SK-N-MC (cell line): Measurements from ENCODE around the gene JADE3.

ENCODE experiments used
- DNase-seq: peaks from one replicate; pipeline ENCODE4 v3.0.0-alpha.2; 2011; ENCODE audit warnings: low read depth, low spot score
- H3K27ac ChIP-seq: fragments of 200-600 bp; sonication (generic); 2 replicates; pipeline ENCODE4 v1.5.1; 2016; ENCODE audit warnings: mixed run types
- H3K36me3 ChIP-seq: fragments of 200-600 bp; sonication (generic); 2 replicates; pipeline ENCODE4 v1.6.1; 2017; ENCODE audit warnings: antibody characterized with exemption, low read length, mixed read lengths; ENCODE audit not compliant: insufficient read depth
- H3K4me3 ChIP-seq: fragments of 200-600 bp; sonication (generic); 2 replicates; pipeline ENCODE4 v1.5.1; 2016
- H3K9ac ChIP-seq: fragments of 200-600 bp; sonication (generic); 2 replicates; pipeline ENCODE4 v1.8.0; 2017; ENCODE audit warnings: mixed run types, mixed read lengths; ENCODE audit not compliant: insufficient read length
- H3K9me3 ChIP-seq: fragments of 200-600 bp; sonication (generic); 2 replicates; pipeline ENCODE4 v1.6.1; 2017; ENCODE audit warnings: low read depth, mild to moderate bottlenecking, antibody characterized with exemption, low read length, moderate library complexity, mixed read lengths
- EZH2 ChIP-seq: fragments of 200-600 bp; sonication (generic); IDR thresholded peaks from one replicate; pipeline ENCODE4 v1.6.1; 2017; ENCODE audit warnings: antibody characterized with exemption
- FOXP2 ChIP-seq: optimal IDR thresholded peaks from 2 replicates; pipeline ENCODE3; 2011; ENCODE audit warnings: mild to moderate bottlenecking, moderate library complexity; ENCODE audit not compliant: insufficient read depth; ENCODE audit errors: extremely low read length, control extremely low read depth
- POLR2AphosphoS5 ChIP-seq: IDR thresholded peaks from 2 replicates; pipeline ENCODE4 v1.6.1; 2012; ENCODE audit warnings: mild to moderate bottlenecking, low read depth, low read length, borderline replicate concordance

Gene JADE3

GRCh38 chrX:47078129-47079043 lies 166.2 kb downstream of the JADE3 start, which contains the start of gene RGN:
Gene RGN (plus strand): TSS chrX:47078443. CDS start chrX:47081145, 2,702 bp downstream.
- TF ChIP-seq FOXP2, result no peak
- TF ChIP-seq EZH2, result no peak
- no peak within 1 kb of the TSS for H3K9ac ChIP-seq

GRCh38 chrX:47080215-47080914 lies 168.1 kb downstream of the JADE3 start:
- no peak for TF ChIP-seq EZH2
- TF ChIP-seq FOXP2, result no peak
- no peaks in the 10 kb centered on the region for H3K36me3 ChIP-seq
- no peak for DNase-seq
- H3K9ac ChIP-seq, result no peak overlapping the region
- no peak overlapping the region for H3K27ac ChIP-seq
- H3K9me3 ChIP-seq, result no peaks in the 10 kb centered on the region
- H3K4me3 ChIP-seq, result no peak overlapping the region

More at GRCh38 chrX:47078129-47079043, 166.2 kb downstream of the JADE3 start, which contains the start of gene RGN:
- no peak within 1 kb of the TSS for H3K4me3 ChIP-seq
- no peaks in the 10 kb centered on the region for H3K9me3 ChIP-seq
- DNase-seq, result no peak
- no peak within 1 kb of the TSS for H3K27ac ChIP-seq
- no peaks in the 10 kb centered on the region for H3K36me3 ChIP-seq

GRCh38 chrX:47080915-47081236 lies 168.7 kb downstream of the JADE3 start:
- H3K9ac ChIP-seq, result no peak overlapping the region
- H3K9me3 ChIP-seq, result no peaks in the 10 kb centered on the region
- no peak for DNase-seq
- no peaks in the 10 kb centered on the region for H3K36me3 ChIP-seq
- TF ChIP-seq EZH2 (no peak), POLR2AphosphoS5 (no peak), FOXP2 (no peak)
- no peak overlapping the region for H3K27ac ChIP-seq
- H3K4me3 ChIP-seq, result no peak overlapping the region

- TF ChIP-seq EZH2 (no peak), FOXP2 (no peak), POLR2AphosphoS5 (no peak)
- no peak for DNase-seq
Observed at GRCh38 chrX:47091149-47091775, 179.0 kb downstream of the JADE3 start.

GRCh38 chrX:47093248-47093647 lies 181.0 kb downstream of the JADE3 start:
- Histone ChIP-seq H3K27ac (no peak overlapping the region), H3K9ac (no peak overlapping the region), H3K36me3 (no peaks in the 10 kb centered on the region), H3K4me3 (no peak overlapping the region), H3K9me3 (no peaks in the 10 kb centered on the region)
- no peak for DNase-seq
- TF ChIP-seq POLR2AphosphoS5 (no peak), EZH2 (no peak), FOXP2 (no peak)

More at GRCh38 chrX:47091149-47091775, 179.0 kb downstream of the JADE3 start:
- Histone ChIP-seq H3K9me3 (no peaks in the 10 kb centered on the region), H3K4me3 (no peak overlapping the region), H3K27ac (no peak overlapping the region), H3K9ac (no peak overlapping the region), H3K36me3 (no peaks in the 10 kb centered on the region)

- Histone ChIP-seq H3K4me3 (no peak overlapping the region), H3K9me3 (no peaks in the 10 kb centered on the region), H3K9ac (no peak overlapping the region), H3K27ac (no peak overlapping the region), H3K36me3 (no peaks in the 10 kb centered on the region)
- no peak for DNase-seq
- TF ChIP-seq POLR2AphosphoS5, result no peak
- TF ChIP-seq FOXP2, result no peak
- TF ChIP-seq EZH2, result no peak
Observed at GRCh38 chrX:47093860-47094259, 181.6 kb downstream of the JADE3 start.

- Histone ChIP-seq H3K36me3 (no peaks in the 10 kb centered on the region), H3K4me3 (no peak overlapping the region), H3K9me3 (no peaks in the 10 kb centered on the region), H3K27ac (no peak overlapping the region), H3K9ac (no peak overlapping the region)
- DNase-seq, result no peak
- no peak for TF ChIP-seq EZH2
- TF ChIP-seq POLR2AphosphoS5, result no peak
- TF ChIP-seq FOXP2, result no peak
Observed at GRCh38 chrX:47097018-47097417, 184.8 kb downstream of the JADE3 start.

GRCh38 chrX:47098338-47099094 lies 186.3 kb downstream of the JADE3 start:
- DNase-seq, result no peak
- TF ChIP-seq FOXP2, result no peak
- no peak for TF ChIP-seq POLR2AphosphoS5
- TF ChIP-seq EZH2, result no peak
- Histone ChIP-seq H3K27ac (no peak overlapping the region), H3K4me3 (no peak overlapping the region), H3K9me3 (no peaks in the 10 kb centered on the region), H3K36me3 (no peaks in the 10 kb centered on the region), H3K9ac (no peak overlapping the region)
